GM08714 (cell line): Measurements from ENCODE around the gene OXLD1.

Experiments
- H3K4me3 ChIP-seq: fragments of 200-500 bp; sonication (Bioruptor generic); 2 replicates; pipeline ENCODE4 v1.5.1; 2014; ENCODE audit warnings: mild to moderate bottlenecking, low read length, inconsistent platforms
- ZNF274 ChIP-seq: IDR thresholded peaks from 2 replicates; pipeline ENCODE4 v1.6.1; 2012; ENCODE audit warnings: mild to moderate bottlenecking, low read depth, low read length

OXLD1 gene

DNA sequence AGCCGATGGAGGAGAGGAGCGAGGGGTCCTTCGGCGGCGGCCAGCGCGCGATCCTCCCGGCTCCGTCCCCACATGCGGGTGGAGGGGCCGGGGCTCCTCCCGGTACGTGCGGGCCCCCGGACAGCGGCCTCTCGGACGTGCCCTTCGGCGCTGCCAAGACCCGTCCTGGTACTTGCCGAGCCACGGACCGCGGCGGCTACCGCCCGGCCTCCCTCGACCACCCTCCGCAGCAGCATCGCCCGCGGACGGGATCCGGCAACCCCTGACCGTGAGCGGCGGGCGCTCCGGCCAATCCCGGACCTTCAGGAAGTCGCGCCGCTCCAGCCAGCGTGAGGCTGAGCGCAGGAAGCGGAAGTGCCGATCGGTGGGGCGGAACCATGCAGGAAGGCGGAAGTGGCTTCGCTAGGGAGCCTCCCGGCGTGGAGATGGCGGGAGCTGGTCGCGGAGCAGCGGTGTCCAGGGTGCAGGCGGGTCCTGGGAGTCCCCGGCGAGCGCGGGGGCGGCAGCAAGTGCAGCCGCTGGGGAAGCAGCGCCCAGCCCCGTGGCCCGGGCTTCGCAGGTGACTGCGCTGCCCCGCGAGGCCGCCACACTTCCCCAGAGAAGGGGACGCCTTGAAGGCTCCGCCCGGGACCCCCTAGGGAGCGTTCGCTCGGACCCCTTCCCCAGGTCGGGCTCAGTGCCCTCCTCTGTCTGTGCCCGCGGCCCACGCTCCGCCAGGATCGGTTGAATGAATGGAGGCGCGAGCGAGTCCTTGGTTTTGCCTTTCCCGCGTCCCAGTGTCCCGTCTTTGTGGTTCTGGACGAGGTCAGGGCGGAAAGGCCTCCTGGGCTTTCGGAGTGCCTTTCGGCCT is at the start of gene OXLD1, which contains the start of gene CCDC137:
Gene OXLD1 (minus strand): TSS at position 264 of the 850 bp plus-strand sequence. CDS start 28 bp downstream, at position 236.
Gene CCDC137 (plus strand): TSS at position 396 of the 850 bp plus-strand sequence. CDS start 30 bp downstream, at position 426.
- no peak for TF ChIP-seq ZNF274
- H3K4me3 ChIP-seq, result peak within 1 kb of the TSS; percentile 85

- TF ChIP-seq ZNF274, result no peak
- no peak overlapping the region for H3K4me3 ChIP-seq
Observed at GRCh38 chr17:81715107-81715871, 48.9 kb upstream of the OXLD1 start.

DNA sequence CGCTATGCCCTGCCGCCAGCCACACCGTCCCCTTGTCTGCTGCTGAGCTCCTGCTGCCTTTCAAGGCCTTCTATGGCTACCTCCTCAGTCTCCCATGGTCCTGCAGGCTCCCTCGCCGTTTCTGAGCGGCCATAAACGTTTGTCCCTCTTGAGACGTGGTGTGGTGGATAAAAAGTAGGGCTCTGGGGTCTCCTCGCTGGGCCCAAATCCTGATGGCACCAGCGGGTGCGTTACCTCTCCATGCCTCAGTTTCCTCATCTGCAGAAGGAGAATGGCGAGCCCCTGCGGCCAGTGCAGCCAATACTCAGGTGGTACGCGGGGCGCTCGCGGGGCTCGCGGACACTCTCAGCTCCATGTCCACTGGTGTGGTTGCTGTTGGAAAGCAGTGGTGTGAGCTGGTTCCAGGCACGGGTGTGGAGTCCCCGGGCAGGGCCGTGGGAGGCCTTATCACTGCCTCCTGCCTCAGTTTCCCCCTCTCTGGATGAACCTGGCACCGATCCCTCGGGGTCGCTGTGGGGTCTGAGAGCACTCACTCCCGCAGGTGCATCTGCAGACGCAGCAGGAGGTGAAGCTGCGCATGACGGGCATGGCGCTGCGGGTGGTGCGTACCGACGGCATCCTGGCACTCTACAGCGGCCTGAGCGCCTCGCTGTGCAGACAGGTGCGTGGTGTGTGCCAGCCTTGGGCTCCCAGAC is 48.2 kb upstream of the OXLD1 start:
- no peak overlapping the region for H3K4me3 ChIP-seq
- no peak for TF ChIP-seq ZNF274

GRCh38 chr17:81713556-81714411 is 47.4 kb upstream of the OXLD1 start:
- H3K4me3 ChIP-seq, result no peak overlapping the region; the same call in 1 of the 2 replicates

DNA sequence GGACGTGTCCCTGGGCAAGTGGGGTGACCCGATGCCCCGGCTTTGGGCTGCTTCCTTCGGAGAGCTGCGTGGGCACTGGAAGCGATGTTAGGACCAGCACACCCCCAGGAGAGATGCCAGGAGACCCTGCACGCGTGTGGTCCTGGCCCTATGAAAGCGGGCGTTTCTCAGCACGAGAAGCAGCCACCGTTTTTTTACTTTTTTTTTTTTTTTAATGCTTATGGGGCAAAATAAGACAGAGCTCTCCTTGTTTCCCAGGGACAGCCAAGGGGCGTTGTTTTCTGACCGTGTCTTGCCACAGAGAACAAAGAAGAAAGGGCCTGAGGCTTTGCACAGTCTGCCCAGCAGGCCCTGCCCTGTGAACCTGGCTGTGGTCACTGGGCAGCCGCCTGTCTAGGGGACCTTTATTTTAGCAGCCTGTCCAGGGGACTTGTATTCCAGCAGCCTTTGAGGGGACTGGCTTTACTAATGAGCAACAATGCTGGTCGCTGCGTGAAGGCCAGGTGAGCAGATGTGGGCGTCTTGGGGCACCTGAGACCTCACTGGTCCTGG is 46.7 kb upstream of the OXLD1 start:
- peak overlapping the region; percentile 84 for H3K4me3 ChIP-seq
- TF ChIP-seq ZNF274, result no peak

More at GRCh38 chr17:81713556-81714411, 47.4 kb upstream of the OXLD1 start:
- TF ChIP-seq ZNF274, result no peak

- peak overlapping the region; percentile 84 for H3K4me3 ChIP-seq
- TF ChIP-seq ZNF274, result no peak
Observed at GRCh38 chr17:81712468-81713003, 46.1 kb upstream of the OXLD1 start.

DNA sequence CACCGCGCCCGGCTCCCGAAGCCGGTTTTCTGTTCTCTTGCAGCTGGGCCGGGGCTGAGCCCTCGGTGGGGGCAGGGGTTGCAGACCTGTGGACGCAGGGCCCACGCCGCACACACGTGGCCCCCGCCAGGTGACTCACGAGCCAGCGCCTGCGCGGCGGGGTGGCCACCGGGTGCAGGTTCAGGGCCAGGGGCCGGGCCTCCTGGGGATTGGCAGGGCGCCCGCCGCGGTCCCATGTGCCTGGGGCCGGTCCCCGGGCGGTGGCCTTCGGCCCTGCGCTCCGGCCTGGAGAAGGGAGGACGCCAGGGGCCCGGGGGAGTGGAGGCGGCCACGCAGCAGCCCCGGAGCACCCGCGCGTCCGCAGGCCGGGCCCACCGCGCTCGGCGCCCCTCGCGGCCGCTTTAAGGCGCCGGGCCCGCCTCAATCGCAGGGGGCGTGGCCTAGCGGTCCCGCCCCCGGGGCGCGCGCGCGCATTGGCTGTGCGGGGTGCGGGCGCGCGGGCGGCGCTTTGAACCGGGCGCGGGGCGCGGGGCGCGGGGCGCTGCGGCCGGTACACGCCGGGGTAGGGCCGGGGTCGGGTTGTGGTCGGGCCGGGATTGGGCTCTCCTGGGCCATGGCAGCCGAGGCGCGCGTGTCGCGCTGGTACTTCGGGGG is 45.5 kb upstream of the OXLD1 start, which contains the start of gene SLC25A10:
Gene SLC25A10 (plus strand): TSS at position 471 of the 654 bp plus-strand sequence. CDS start 143 bp downstream, at position 614.
- TF ChIP-seq ZNF274, result no peak
- H3K4me3 ChIP-seq, result peak within 1 kb of the TSS; percentile 84

GRCh38 chr17:81710514-81711308 is 44.3 kb upstream of the OXLD1 start:
- peak overlapping the region; percentile 84; the same call in 1 of the 2 replicates for H3K4me3 ChIP-seq
- TF ChIP-seq ZNF274, result no peak

DNA sequence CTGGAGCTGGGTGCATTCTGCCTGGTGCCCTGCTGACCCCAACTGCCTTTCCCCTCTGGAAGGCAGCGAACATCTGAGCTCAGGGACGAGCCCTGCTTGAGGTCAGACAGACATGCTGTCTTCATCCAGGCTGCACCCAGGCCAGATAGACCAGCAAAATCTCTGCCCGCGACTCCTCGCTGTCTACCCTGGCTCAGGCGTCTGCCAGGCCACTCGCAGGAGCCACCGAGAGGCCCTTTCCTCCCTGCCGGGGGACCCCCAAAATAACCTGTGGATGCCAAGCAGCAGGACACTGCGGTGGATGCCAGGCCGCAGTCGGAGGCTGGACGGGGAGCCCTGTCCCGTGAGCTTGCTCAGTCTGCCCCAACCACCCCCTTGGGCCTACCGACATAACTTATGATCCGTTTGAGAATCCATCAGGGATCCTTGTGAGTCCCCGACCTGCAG is 42.4 kb upstream of the OXLD1 start:
- H3K4me3 ChIP-seq, result no peak overlapping the region
- TF ChIP-seq ZNF274, result no peak

GRCh38 chr17:81707725-81708646 is 41.6 kb upstream of the OXLD1 start:
- TF ChIP-seq ZNF274, result no peak
- H3K4me3 ChIP-seq, result no peak overlapping the region
